Measurements from ENCODE around the gene AGBL1.

DNA sequence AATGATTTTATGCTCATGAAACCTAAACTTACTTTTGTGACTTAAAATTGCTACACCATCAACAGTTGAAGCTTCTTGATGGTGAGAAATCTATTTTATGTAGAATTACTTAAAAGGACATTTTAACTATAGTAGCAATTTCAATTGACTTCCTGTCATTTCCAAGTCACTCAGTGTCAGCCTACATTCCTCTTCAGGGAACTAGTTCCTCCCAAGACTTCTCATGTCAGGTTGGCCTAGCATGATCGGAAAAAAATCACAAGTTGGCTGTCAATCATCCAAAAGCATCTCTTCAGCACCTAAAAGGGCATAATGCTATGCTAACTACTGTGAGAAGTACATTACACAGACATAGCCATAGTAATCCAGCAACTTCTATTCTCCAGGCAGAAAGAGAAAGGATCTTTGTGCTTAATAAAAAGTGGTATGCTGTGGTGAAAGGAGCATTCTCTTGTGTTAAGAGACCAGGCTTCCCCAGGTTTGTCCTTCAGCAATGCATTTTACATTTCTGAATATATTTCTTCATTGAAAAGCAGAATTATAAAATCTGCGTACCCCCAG lies 893.7 kb downstream of the AGBL1 start:
- TF ChIP-seq, protein P1, sequence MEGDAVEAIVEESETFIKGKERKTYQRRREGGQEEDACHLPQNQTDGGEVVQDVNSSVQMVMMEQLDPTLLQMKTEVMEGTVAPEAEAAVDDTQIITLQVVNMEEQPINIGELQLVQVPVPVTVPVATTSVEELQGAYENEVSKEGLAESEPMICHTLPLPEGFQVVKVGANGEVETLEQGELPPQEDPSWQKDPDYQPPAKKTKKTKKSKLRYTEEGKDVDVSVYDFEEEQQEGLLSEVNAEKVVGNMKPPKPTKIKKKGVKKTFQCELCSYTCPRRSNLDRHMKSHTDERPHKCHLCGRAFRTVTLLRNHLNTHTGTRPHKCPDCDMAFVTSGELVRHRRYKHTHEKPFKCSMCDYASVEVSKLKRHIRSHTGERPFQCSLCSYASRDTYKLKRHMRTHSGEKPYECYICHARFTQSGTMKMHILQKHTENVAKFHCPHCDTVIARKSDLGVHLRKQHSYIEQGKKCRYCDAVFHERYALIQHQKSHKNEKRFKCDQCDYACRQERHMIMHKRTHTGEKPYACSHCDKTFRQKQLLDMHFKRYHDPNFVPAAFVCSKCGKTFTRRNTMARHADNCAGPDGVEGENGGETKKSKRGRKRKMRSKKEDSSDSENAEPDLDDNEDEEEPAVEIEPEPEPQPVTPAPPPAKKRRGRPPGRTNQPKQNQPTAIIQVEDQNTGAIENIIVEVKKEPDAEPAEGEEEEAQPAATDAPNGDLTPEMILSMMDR (tag by site-specific recombination; IDR thresholded peaks at IDR 0.05), result no peak
- no peak for TF ChIP-seq ZNF664 (tag by site-specific recombination; IDR thresholded peaks at IDR 0.05)
- TF ChIP-seq, protein P2, sequence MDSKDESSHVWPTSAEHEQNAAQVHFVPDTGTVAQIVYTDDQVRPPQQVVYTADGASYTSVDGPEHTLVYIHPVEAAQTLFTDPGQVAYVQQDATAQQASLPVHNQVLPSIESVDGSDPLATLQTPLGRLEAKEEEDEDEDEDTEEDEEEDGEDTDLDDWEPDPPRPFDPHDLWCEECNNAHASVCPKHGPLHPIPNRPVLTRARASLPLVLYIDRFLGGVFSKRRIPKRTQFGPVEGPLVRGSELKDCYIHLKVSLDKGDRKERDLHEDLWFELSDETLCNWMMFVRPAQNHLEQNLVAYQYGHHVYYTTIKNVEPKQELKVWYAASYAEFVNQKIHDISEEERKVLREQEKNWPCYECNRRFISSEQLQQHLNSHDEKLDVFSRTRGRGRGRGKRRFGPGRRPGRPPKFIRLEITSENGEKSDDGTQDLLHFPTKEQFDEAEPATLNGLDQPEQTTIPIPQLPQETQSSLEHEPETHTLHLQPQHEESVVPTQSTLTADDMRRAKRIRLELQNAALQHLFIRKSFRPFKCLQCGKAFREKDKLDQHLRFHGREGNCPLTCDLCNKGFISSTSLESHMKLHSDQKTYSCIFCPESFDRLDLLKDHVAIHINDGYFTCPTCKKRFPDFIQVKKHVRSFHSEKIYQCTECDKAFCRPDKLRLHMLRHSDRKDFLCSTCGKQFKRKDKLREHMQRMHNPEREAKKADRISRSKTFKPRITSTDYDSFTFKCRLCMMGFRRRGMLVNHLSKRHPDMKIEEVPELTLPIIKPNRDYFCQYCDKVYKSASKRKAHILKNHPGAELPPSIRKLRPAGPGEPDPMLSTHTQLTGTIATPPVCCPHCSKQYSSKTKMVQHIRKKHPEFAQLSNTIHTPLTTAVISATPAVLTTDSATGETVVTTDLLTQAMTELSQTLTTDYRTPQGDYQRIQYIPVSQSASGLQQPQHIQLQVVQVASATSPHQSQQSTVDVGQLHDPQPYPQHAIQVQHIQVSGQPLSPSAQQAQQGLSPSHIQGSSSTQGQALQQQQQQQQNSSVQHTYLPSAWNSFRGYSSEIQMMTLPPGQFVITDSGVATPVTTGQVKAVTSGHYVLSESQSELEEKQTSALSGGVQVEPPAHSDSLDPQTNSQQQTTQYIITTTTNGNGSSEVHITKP (tag by site-specific recombination; IDR thresholded peaks at IDR 0.05), result no peak
- no peak for TF ChIP-seq ZNF76 (tag by site-specific recombination; IDR thresholded peaks at IDR 0.05; ENCODE audit: borderline replicate concordance, low read depth)
